SH-SY5Y (cell line): ENCODE results near the gene SORD.

Source experiments
- GATA2 ChIP-seq: IDR thresholded peaks from 2 replicates; pipeline ENCODE4 v1.6.1; 2011; ENCODE audit warnings: mild to moderate bottlenecking, low read depth, low read length
- GATA3 ChIP-seq: IDR thresholded peaks from 2 replicates; pipeline ENCODE4 v1.6.1; 2011; ENCODE audit warnings: low read depth, mild to moderate bottlenecking, low read length, moderate library complexity

DNA sequence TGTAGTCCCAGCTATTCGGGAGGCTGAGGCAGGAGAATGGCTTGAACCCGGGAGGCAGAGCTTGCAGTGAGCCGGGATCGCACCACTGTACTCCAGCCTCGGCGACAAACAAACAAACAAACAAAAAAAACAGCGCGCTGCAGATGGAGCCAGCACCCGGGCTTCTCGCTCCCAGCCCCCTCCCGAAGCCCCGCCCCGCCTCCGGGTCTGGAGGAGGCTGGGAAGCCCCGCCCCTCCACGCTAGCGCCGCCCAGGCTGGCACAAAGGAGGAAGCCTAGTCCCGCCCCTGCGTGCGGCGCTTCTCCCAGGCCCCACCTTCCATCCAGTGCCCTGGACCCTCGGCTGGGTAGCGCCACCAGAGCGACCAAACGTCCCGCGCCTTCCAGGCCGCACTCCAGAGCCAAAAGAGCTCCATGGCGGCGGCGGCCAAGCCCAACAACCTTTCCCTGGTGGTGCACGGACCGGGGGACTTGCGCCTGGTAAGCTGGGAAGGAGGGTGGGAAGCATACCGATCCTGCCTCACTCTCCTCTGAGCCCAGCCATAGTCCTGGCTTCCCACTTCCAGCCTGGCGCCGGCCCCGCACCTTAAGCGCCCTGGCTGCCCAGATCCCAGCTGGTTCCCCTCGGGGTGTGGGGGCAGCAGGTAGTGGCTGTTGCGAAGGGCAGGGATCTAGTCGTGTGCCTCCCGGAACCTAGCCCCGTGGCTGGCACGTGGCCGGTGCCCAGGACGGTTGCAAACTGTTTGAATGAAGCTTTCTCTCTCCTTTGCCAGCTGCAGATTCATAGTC, at the start of gene SORD:
- TF ChIP-seq GATA3 (no peak), GATA2 (no peak)
